Smooth muscle cell (in vitro differentiated cells): ENCODE data around the gene WNT3. TPM values are rescaled to one million over a fixed set of nuclear protein-coding genes. Genes with fewer than 3 reads are reported as not detected.
A peak's percentile ranks its signal among the peaks of the same experiment; 100 is the strongest.

ENCODE experiments used
- DNase-seq: peaks from one replicate; lab custom pipeline; 2025; ENCODE audit not compliant: unreplicated experiment; lab: John Stamatoyannopoulos, UW
- H2AFZ ChIP-seq: fragments of 200-600 bp; sonication (generic); 2 replicates; pipeline ENCODE4 v1.6.0; 2016; ENCODE audit warnings: antibody characterized with exemption, low read depth, mild to moderate bottlenecking
- H3F3A ChIP-seq: fragments of 200-600 bp; sonication (generic); 2 replicates; pipeline ENCODE4 v1.6.0; 2017; ENCODE audit warnings: antibody characterized with exemption, low read depth
- H3K27ac ChIP-seq: fragments of 200-600 bp; sonication (generic); 2 replicates; pipeline ENCODE4 v1.5.1; 2016; ENCODE audit warnings: low read depth, mild to moderate bottlenecking
- H3K27me3 ChIP-seq: fragments of 200-600 bp; sonication (generic); 2 replicates; pipeline ENCODE4 v1.6.1; 2016; ENCODE audit warnings: low read depth, mild to moderate bottlenecking
- H3K36me3 ChIP-seq: fragments of 200-600 bp; sonication (generic); 2 replicates; pipeline ENCODE4 v1.5.1; 2016; ENCODE audit warnings: low read depth
- H3K4me1 ChIP-seq: fragments of 200-600 bp; sonication (generic); 2 replicates; pipeline ENCODE4 v1.5.1; 2016; ENCODE audit warnings: low read depth
- H3K4me2 ChIP-seq: fragments of 200-600 bp; sonication (generic); 2 replicates; pipeline ENCODE4 v1.6.0; 2016; ENCODE audit warnings: mild to moderate bottlenecking
- H3K4me3 ChIP-seq: fragments of 200-600 bp; sonication (generic); 2 replicates; pipeline ENCODE4 v1.5.1; 2016; ENCODE audit warnings: mild to moderate bottlenecking
- H3K79me2 ChIP-seq: fragments of 200-600 bp; sonication (generic); 2 replicates; pipeline ENCODE4 v1.6.0; 2016; ENCODE audit warnings: low read depth, mild to moderate bottlenecking
- H3K9ac ChIP-seq: fragments of 200-600 bp; sonication (generic); 2 replicates; pipeline ENCODE4 v1.6.0; 2016; ENCODE audit warnings: low read depth
- H3K9me3 ChIP-seq: fragments of 200-600 bp; sonication (generic); replicated peaks from 2 replicates; pipeline ENCODE4 v1.5.1; 2016; ENCODE audit warnings: low read depth
- H4K20me1 ChIP-seq: fragments of 200-600 bp; sonication (generic); 2 replicates; pipeline ENCODE4 v1.6.0; 2016; ENCODE audit warnings: low read depth
- WGBS: methylation state at CpG from one replicate; pipeline ENCODE4 v1.1.7; 2016; ENCODE audit warnings: low lambda C conversion rate; 5-methylcytosine and 5-hydroxymethylcytosine counted together
- polyA plus RNA-seq: library from polyadenylated mRNA; unstranded; fragments of >200 nt; fragmentation: Nextera tagmentation; extraction: Ambion mirVana; gene quantifications from 2 replicates; pipeline ENCODE4 v1.2.1, GENCODE V29; 2016
- total RNA-seq: library from RNA; depleted of rRNA; stranded (reverse); fragments of >200 nt; gene quantifications from 2 replicates; pipeline ENCODE4 v1.2.3, GENCODE V29; 2014
- TF ChIP-seq, protein P1 (sequence below): fragments of 200-600 bp; sonication (generic); IDR thresholded peaks from 2 replicates; pipeline ENCODE4 v1.5.1; 2017; ENCODE audit warnings: borderline replicate concordance, mild to moderate bottlenecking, antibody characterized with exemption; ENCODE audit not compliant: insufficient read depth, poor library complexity, severe bottlenecking

Gene WNT3
- total and polyA plus RNA-seq, 2 experiments from 2014 or later, result 2.9 to 6.2 TPM

DNA sequence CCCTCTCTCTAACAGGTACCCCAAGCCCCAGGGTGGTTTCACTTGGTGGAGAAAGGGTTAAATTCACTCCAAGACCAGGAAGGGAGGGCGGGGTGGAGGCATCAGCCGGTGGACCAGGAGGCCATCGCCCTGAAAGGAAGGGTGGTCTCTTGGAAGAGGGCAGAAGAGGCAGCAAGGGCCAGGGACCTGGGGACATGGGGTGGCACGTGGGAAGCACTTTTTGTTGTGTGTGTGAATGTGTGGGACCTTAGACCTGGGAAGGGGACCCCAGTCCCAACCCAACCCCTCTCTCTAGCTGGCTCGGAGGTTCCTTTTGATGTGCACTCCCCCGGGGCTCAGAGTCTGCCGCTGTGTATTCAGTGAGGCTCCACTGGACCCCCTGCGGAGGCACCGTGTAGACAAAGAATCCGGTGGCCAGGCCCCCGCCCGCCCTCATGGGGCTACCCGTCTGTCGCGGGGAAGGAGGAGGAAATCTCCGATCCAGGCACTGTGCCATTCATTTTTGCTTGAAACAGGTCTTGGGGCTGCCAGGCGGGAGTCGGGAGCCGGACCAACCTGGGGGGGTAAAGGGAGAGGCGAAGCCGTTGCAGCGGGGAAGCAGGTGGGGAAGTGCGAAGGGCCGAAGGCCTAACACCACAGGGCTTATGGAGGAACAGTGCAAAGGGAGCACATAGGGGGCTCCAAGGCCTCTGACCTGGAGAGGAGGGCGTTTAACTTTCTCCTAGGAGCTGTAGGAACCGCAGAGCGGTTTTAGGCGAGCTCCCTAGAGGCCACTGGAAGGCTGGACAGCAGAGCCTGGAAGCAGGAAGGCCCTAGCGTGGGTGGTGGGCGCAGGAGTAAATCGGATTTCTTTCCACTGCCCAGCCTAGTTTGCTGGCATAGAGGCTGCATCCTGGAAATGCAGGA is 3.2 kb upstream of the WNT3 start:
- Histone ChIP-seq H3K27me3 (peaks cover 60% of the 10 kb centered on the region), H3F3A (no peaks in the 10 kb centered on the region), H2AFZ (no peak overlapping the region), H3K27ac (no peak overlapping the region), H3K36me3 (no peaks in the 10 kb centered on the region), H3K4me2 (no peak overlapping the region), H3K79me2 (no peaks in the 10 kb centered on the region), H3K9me3 (no peaks in the 10 kb centered on the region), H3K4me1 (peaks cover 17% of the 10 kb centered on the region), H3K4me3 (no peak overlapping the region), H4K20me1 (no peaks in the 10 kb centered on the region), H3K9ac (no peak overlapping the region)
- 33% methylated on average over 31 of the region's 31 CpGs for WGBS
- TF ChIP-seq, protein P1, sequence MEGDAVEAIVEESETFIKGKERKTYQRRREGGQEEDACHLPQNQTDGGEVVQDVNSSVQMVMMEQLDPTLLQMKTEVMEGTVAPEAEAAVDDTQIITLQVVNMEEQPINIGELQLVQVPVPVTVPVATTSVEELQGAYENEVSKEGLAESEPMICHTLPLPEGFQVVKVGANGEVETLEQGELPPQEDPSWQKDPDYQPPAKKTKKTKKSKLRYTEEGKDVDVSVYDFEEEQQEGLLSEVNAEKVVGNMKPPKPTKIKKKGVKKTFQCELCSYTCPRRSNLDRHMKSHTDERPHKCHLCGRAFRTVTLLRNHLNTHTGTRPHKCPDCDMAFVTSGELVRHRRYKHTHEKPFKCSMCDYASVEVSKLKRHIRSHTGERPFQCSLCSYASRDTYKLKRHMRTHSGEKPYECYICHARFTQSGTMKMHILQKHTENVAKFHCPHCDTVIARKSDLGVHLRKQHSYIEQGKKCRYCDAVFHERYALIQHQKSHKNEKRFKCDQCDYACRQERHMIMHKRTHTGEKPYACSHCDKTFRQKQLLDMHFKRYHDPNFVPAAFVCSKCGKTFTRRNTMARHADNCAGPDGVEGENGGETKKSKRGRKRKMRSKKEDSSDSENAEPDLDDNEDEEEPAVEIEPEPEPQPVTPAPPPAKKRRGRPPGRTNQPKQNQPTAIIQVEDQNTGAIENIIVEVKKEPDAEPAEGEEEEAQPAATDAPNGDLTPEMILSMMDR, result no peak
- DNase-seq, result no peak

DNA sequence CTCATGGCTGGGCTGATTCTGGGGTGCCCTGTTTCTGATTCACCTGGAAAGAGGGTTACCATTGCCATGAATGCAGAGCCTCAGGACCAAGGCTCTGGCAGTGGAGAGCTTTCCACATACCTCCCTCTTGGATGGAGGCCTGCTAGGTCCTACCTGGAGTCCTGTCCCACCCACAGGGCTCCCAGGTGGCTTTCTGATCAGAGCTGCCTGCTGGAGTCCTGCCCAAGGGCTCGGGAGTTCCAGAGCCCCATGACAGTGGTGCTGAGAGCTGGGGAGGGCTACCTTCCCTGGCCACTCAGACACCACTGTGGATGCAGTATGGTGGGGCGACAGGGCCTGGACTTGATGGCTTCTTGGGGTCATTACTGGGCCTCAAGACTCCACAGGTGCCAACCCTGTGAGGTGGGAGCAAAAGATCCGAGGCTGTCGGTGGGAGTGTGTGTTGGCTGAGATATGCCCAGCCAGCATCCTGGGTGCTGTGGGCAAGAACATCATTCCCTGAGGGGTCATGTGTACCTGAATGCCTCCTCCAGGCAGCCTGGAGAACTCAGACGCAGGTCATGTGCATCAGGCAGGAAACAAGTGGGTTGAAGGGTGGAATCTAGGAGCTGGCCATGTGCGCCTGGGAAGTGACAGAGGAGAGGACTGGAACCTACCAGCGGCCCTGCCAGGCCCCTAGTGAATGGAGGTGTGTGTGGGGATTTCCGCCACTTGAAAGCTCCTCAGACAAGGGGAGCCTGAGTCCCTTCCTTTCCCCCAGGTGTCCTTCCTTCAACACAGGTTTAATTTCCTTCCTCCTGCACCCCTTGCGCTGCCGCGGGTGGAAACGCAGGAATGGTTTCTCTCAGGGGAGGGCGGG is 2.3 kb upstream of the WNT3 start:
- H3K27ac ChIP-seq, result no peak overlapping the region
- no peaks in the 10 kb centered on the region for H3K79me2 ChIP-seq
- no peak overlapping the region for H3K4me2 ChIP-seq
- H3K9ac ChIP-seq, result no peak overlapping the region
- no peaks in the 10 kb centered on the region for H3K36me3 ChIP-seq
- TF ChIP-seq, protein P1, result no peak
- no peak overlapping the region for H3K4me3 ChIP-seq
- WGBS, result 70% methylated on average over 13 of the region's 13 CpGs
- peaks cover 67% of the 10 kb centered on the region for H3K27me3 ChIP-seq
- H4K20me1 ChIP-seq, result no peaks in the 10 kb centered on the region
- no peaks in the 10 kb centered on the region for H3K9me3 ChIP-seq
- H3F3A ChIP-seq, result no peaks in the 10 kb centered on the region
- H3K4me1 ChIP-seq, result peaks cover 17% of the 10 kb centered on the region
- H2AFZ ChIP-seq, result no peak overlapping the region
- no peak for DNase-seq

DNA sequence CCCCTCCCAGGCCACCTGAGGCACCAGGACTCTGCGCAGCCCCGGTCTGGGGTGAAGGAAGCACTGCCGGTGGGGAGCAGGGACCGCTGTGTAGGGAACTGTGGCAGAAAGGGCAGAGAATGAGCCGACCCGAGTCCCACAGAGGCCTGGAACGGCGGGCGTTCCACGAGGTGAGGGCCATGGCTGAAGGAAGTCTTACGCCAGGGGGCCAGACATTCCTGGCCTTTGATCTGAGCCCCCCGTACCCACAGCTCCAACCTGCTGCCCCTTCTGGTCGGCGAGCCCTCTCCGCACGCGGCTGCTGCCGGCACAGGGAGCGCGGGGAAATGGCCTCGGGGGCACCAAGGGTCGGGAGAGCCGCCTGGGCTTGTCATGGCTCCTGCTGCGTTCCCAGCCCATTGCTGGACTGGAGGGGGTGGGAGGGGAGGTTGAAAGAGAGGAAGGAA is 1.4 kb upstream of the WNT3 start:
- H3K9ac ChIP-seq, result no peak overlapping the region
- H3F3A ChIP-seq, result no peaks in the 10 kb centered on the region
- no peaks in the 10 kb centered on the region for H4K20me1 ChIP-seq
- peak overlapping the region; percentile 53 for H3K4me3 ChIP-seq
- no peak overlapping the region for H3K27ac ChIP-seq
- peak overlapping the region; percentile 60 for H2AFZ ChIP-seq
- no peaks in the 10 kb centered on the region for H3K9me3 ChIP-seq
- H3K4me2 ChIP-seq, result peak overlapping the region; percentile 96
- no peak for DNase-seq
- TF ChIP-seq, protein P1, result no peak
- no peaks in the 10 kb centered on the region for H3K79me2 ChIP-seq
- peaks cover 17% of the 10 kb centered on the region for H3K4me1 ChIP-seq
- H3K27me3 ChIP-seq, result peaks cover 67% of the 10 kb centered on the region
- WGBS, result 15% methylated on average over 21 of the region's 24 CpGs
- no peaks in the 10 kb centered on the region for H3K36me3 ChIP-seq
